ENCODE measurements around the gene SP3. TPM values are rescaled to one million over a fixed set of nuclear protein-coding genes. Genes with fewer than 3 reads are reported as not detected.

SP3 gene
- total and polyA plus RNA-seq, 2 experiments from 2014 or later, result 24.1 to 110 TPM

DNA sequence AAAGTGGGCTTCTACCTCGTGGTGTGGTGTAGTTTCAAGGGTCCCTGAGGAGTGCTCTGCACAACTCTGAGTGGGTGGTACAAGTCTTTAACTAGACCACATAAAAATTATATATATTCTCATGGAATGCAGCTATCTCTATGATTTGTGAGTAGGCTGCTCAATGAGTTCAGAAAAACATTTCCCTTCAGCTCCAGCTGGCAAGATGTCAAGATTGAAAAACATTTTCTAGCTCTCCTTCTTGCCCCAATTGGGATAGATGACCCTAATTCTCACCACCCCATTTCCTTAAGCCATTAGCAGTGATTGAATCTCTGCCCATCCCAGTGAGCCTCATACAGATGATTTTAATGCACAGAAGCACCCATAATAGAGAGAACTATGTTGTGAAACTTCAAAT, 28.3 kb upstream of the SP3 start:
- Histone ChIP-seq H3K36me3 (ENCODE audit: insufficient read depth) (no peaks in the 10 kb centered on the region), H3K4me3 (no peak overlapping the region), H3K27ac (ENCODE audit: low read depth) (no peak overlapping the region), H3K27me3 (ENCODE audit: insufficient read depth) (no peaks in the 10 kb centered on the region), H3F3A (replicated peaks; ENCODE audit: low read depth) (no peaks in the 10 kb centered on the region), H3K4me2 (no peak overlapping the region), H3K4me1 (ENCODE audit: insufficient read depth) (no peaks in the 10 kb centered on the region), H2AFZ (no peak overlapping the region), H4K20me1 (replicated peaks; ENCODE audit: insufficient read depth) (no peaks in the 10 kb centered on the region), H3K79me2 (replicated peaks; ENCODE audit: insufficient read depth) (no peaks in the 10 kb centered on the region), H3K9me2 (ENCODE audit: insufficient read depth) (no peaks in the 10 kb centered on the region)
- H3K4me1 Mint-ChIP-seq, result peaks cover 10% of the 10 kb centered on the region; the same call in 2 of the 3 replicates
- TF ChIP-seq NANOG (IDR thresholded peaks at IDR 0.05; ENCODE audit: borderline replicate concordance) (no peak), STAT1 (IDR thresholded peaks at IDR 0.05; ENCODE audit: unreplicated experiment) (no peak), JUNB (IDR thresholded peaks at IDR 0.05; ENCODE audit: unreplicated experiment) (no peak), CREB1 (CRISPR knock-in tag; IDR thresholded peaks at IDR 0.05; ENCODE audit: low read depth) (no peak)
- TF ChIP-seq, protein P1, sequence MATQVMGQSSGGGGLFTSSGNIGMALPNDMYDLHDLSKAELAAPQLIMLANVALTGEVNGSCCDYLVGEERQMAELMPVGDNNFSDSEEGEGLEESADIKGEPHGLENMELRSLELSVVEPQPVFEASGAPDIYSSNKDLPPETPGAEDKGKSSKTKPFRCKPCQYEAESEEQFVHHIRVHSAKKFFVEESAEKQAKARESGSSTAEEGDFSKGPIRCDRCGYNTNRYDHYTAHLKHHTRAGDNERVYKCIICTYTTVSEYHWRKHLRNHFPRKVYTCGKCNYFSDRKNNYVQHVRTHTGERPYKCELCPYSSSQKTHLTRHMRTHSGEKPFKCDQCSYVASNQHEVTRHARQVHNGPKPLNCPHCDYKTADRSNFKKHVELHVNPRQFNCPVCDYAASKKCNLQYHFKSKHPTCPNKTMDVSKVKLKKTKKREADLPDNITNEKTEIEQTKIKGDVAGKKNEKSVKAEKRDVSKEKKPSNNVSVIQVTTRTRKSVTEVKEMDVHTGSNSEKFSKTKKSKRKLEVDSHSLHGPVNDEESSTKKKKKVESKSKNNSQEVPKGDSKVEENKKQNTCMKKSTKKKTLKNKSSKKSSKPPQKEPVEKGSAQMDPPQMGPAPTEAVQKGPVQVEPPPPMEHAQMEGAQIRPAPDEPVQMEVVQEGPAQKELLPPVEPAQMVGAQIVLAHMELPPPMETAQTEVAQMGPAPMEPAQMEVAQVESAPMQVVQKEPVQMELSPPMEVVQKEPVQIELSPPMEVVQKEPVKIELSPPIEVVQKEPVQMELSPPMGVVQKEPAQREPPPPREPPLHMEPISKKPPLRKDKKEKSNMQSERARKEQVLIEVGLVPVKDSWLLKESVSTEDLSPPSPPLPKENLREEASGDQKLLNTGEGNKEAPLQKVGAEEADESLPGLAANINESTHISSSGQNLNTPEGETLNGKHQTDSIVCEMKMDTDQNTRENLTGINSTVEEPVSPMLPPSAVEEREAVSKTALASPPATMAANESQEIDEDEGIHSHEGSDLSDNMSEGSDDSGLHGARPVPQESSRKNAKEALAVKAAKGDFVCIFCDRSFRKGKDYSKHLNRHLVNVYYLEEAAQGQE (IDR thresholded peaks at IDR 0.05; ENCODE audit: unreplicated experiment), result no peak
- TF ChIP-seq, protein P2, sequence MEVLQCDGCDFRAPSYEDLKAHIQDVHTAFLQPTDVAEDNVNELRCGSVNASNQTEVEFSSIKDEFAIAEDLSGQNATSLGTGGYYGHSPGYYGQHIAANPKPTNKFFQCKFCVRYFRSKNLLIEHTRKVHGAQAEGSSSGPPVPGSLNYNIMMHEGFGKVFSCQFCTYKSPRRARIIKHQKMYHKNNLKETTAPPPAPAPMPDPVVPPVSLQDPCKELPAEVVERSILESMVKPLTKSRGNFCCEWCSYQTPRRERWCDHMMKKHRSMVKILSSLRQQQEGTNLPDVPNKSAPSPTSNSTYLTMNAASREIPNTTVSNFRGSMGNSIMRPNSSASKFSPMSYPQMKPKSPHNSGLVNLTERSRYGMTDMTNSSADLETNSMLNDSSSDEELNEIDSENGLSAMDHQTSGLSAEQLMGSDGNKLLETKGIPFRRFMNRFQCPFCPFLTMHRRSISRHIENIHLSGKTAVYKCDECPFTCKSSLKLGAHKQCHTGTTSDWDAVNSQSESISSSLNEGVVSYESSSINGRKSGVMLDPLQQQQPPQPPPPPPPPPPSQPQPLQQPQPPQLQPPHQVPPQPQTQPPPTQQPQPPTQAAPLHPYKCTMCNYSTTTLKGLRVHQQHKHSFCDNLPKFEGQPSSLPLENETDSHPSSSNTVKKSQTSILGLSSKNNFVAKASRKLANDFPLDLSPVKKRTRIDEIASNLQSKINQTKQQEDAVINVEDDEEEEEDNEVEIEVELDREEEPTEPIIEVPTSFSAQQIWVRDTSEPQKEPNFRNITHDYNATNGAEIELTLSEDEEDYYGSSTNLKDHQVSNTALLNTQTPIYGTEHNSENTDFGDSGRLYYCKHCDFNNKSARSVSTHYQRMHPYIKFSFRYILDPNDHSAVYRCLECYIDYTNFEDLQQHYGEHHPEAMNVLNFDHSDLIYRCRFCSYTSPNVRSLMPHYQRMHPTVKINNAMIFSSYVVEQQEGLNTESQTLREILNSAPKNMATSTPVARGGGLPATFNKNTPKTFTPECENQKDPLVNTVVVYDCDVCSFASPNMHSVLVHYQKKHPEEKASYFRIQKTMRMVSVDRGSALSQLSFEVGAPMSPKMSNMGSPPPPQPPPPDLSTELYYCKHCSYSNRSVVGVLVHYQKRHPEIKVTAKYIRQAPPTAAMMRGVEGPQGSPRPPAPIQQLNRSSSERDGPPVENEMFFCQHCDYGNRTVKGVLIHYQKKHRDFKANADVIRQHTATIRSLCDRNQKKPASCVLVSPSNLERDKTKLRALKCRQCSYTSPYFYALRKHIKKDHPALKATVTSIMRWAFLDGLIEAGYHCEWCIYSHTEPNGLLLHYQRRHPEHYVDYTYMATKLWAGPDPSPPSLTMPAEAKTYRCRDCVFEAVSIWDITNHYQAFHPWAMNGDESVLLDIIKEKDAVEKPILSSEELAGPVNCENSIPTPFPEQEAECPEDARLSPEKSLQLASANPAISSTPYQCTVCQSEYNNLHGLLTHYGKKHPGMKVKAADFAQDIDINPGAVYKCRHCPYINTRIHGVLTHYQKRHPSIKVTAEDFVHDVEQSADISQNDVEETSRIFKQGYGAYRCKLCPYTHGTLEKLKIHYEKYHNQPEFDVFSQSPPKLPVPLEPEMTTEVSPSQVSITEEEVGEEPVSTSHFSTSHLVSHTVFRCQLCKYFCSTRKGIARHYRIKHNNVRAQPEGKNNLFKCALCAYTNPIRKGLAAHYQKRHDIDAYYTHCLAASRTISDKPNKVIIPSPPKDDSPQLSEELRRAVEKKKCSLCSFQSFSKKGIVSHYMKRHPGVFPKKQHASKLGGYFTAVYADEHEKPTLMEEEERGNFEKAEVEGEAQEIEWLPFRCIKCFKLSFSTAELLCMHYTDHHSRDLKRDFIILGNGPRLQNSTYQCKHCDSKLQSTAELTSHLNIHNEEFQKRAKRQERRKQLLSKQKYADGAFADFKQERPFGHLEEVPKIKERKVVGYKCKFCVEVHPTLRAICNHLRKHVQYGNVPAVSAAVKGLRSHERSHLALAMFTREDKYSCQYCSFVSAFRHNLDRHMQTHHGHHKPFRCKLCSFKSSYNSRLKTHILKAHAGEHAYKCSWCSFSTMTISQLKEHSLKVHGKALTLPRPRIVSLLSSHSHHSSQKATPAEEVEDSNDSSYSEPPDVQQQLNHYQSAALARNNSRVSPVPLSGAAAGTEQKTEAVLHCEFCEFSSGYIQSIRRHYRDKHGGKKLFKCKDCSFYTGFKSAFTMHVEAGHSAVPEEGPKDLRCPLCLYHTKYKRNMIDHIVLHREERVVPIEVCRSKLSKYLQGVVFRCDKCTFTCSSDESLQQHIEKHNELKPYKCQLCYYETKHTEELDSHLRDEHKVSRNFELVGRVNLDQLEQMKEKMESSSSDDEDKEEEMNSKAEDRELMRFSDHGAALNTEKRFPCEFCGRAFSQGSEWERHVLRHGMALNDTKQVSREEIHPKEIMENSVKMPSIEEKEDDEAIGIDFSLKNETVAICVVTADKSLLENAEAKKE (CRISPR knock-in tag; IDR thresholded peaks at IDR 0.05), result no peak
- DNase-seq (ENCODE audit: low spot score) (no peak), ATAC-seq (no peak)
- H3K27me3 Mint-ChIP-seq (ENCODE audit: insufficient read depth, low read depth, poor library complexity), result peaks cover 2% of the 10 kb centered on the region
- H3K27ac Mint-ChIP-seq, result no peak overlapping the region
- H3K9me3 Mint-ChIP-seq, result no peaks in the 10 kb centered on the region
- no peaks in the 10 kb centered on the region for H3K36me3 Mint-ChIP-seq (ENCODE audit: low read depth)
- no peak overlapping the region for H3K4me3 Mint-ChIP-seq

Data from GM23338 (cell line).